ENCODE results near the gene THAP6.
A peak's percentile ranks its signal among the peaks of the same experiment; 100 is the strongest.
"Not testable (repeated sequence)": the region's sequence is repeated elsewhere in the genome, so short reads cannot be mapped to it uniquely, and the experiment has no call there.

Gene THAP6

DNA sequence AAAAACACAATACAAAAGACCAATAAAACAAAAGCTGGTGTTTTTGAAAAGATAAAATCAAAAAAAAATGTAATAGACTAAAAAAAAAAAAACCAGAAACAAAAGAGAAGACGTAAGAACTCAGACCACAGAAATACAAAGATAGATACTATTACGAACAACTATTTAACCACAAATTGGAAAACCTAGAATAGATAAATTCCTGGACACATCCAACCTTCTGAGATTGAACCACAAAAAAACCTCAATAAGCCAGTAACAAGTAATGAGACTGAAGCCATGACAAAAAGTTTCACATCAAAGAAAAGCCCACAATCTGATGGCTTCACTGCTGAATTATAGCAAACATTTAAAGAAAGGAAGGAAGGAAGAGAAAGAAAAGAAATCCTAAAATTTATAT lies 16.2 kb upstream of the THAP6 start:
- Histone ChIP-seq H3K27ac (no peak overlapping the region), H3K4me1 (peaks cover 0 to 17% (median 0%) of the 10 kb centered on the region in 4 donors), H3K36me3 (peaks cover 11 to 38% (median 14%) of the 10 kb centered on the region in 3 donors), H3K27me3 (no peaks in the 10 kb centered on the region), H3K9me3 (no peaks in the 10 kb centered on the region), H3K4me3 (no peak overlapping the region)
- DNase-seq: no peak
- TF ChIP-seq, protein P1, sequence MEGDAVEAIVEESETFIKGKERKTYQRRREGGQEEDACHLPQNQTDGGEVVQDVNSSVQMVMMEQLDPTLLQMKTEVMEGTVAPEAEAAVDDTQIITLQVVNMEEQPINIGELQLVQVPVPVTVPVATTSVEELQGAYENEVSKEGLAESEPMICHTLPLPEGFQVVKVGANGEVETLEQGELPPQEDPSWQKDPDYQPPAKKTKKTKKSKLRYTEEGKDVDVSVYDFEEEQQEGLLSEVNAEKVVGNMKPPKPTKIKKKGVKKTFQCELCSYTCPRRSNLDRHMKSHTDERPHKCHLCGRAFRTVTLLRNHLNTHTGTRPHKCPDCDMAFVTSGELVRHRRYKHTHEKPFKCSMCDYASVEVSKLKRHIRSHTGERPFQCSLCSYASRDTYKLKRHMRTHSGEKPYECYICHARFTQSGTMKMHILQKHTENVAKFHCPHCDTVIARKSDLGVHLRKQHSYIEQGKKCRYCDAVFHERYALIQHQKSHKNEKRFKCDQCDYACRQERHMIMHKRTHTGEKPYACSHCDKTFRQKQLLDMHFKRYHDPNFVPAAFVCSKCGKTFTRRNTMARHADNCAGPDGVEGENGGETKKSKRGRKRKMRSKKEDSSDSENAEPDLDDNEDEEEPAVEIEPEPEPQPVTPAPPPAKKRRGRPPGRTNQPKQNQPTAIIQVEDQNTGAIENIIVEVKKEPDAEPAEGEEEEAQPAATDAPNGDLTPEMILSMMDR (IDR thresholded peaks at IDR 0.05): no peak
- intact Hi-C loops (cut with DNase I; ENCODE audit: low total_unique reads): no loop called here

DNA sequence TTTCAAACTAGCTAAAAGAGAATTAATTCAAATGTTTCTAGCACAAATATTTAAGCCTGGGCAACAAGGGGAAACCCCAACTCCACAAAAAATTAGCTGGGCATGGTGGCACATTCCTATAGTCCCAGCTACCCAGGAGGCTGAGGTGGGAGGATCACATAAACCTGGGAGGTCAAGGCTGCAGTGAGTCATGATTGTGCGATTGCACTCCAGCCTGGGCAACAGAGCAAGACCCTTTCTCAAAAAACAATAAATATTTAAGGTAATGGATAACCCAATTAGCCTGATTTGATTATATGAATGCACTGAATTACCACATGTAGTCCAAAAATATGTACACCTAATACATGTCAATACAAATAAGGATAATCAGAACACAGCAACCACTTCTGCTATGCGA lies 14.4 kb upstream of the THAP6 start:
- intact Hi-C loops (cut with DNase I; ENCODE audit: low total_unique reads): loop anchor here (5.0 kb wide), 1 partner anchor 1112 kb away; no protein-coding TSS in a partner anchor

DNA sequence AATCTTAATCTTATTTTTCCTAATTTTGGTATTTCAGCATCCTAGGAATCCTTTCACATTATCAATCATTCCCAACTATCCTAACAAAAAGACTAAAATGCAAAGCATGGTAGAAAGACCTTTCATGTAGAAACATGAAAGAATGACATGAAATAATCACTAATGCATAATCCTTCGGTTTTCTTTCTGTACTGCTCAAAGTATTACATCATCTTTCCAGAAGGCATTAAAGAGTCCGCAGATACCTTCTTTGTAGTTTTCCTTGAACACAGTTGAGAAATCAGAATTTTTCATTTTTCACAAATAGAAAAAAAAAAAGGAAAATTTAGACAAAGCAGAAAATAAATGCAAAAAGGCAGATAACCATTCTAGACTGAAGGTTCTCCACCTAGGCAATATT lies 11.6 kb upstream of the THAP6 start:
- no peaks in the 10 kb centered on the region for H3K4me1 ChIP-seq
- H3K9me3 ChIP-seq: no peaks in the 10 kb centered on the region
- no peak overlapping the region for H3K27ac ChIP-seq
- intact Hi-C loops (cut with DNase I; ENCODE audit: low total_unique reads): loop anchor here (5.0 kb wide), 1 partner anchor 1110 kb away; no protein-coding TSS in a partner anchor
- H3K27me3 ChIP-seq: no peaks in the 10 kb centered on the region
- TF ChIP-seq, protein P1 (IDR thresholded peaks at IDR 0.05): no peak
- peaks cover 26 to 54% (median 30%) of the 10 kb centered on the region in 3 donors for H3K36me3 ChIP-seq
- no peak for DNase-seq
- H3K4me3 ChIP-seq: no peak overlapping the region

More for the DNA sequence above, 14.4 kb upstream of the THAP6 start:
- Histone ChIP-seq H3K4me3 (no peak overlapping the region), H3K27me3 (no peaks in the 10 kb centered on the region), H3K4me1 (peaks cover 0 to 7% (median 0%) of the 10 kb centered on the region in 4 donors), H3K9me3 (no peaks in the 10 kb centered on the region), H3K27ac (no peak overlapping the region), H3K36me3 (peaks cover 18 to 49% (median 27%) of the 10 kb centered on the region in 3 donors)
- DNase-seq: no peak
- TF ChIP-seq, protein P1 (IDR thresholded peaks at IDR 0.05): no peak

DNA sequence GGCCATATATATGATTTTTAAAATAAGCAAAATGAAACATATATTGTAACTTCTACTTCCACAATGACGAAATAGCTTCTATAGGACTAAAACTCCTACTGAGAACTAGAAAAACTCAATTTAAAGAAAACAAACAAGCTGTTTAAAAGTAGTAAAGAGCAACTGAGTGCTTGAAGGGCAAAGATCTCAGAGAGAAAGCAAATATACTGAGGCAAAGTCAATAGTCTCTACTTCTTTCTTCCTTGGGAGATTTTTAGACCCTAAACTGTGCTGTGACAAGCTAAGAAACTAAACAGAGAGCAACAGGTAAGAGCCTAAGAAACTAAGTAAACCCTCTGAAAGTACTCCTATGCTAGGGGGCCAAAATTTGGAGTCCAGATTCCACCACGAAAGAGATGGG lies 8.6 kb upstream of the THAP6 start:
- no peak overlapping the region for H3K27ac ChIP-seq
- H3K27me3 ChIP-seq: no peaks in the 10 kb centered on the region
- no peak overlapping the region for H3K4me3 ChIP-seq
- peaks cover 0 to 18% (median 0%) of the 10 kb centered on the region in 4 donors for H3K4me1 ChIP-seq
- TF ChIP-seq, protein P1 (IDR thresholded peaks at IDR 0.05): no peak
- H3K36me3 ChIP-seq: peaks cover 15 to 35% (median 19%) of the 10 kb centered on the region in 3 donors
- no peaks in the 10 kb centered on the region for H3K9me3 ChIP-seq
- intact Hi-C loops (cut with DNase I; ENCODE audit: low total_unique reads): no loop called here
- no peak for DNase-seq

DNA sequence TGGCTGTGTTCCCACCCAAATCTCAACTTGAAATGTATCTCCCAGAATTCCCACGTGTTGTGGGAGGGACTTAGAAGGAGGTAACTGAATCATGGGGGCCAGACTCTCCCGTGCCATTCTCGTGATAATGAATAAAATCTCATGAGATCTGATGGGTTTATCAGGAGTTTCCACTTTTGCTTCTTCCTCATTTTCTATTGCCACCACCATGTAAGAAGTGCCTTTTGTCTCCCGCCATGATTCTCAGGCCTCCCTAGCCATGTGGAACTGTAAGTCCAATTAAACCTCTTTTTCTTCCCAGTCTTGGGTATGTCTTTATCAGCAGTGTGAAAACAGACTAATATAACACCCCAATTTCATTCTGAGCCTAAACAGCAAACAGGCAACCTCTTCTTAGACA lies 4.7 kb upstream of the THAP6 start:
- peaks cover 0 to 45% (median 15%) of the 10 kb centered on the region in 4 donors for H3K4me1 ChIP-seq
- H3K4me3 ChIP-seq; DNase-seq; H3K27ac ChIP-seq; intact Hi-C loops (cut with DNase I; ENCODE audit: low total_unique reads); H3K9me3 ChIP-seq; H3K27me3 ChIP-seq; H3K36me3 ChIP-seq: not testable (repeated sequence)

DNA sequence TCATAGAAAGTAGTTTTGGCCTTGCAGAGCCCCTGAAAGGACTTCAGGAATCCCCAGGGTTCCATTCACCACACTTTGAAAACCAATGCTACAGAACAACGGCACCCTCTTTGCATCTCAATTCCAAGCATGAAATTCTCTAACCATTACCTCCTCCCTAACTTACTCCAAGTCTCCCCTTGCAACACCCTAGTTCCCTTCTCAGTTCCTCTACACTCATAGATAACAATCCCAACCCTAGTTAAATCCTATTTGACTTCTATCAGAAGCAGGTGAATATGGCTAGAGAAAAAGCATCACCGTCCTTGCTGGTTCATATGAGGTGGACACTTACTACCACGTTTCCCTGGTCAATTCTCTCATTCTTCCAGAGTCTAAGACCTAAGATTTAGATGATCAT lies 2.4 kb upstream of the THAP6 start:
- H3K4me3 ChIP-seq: peak overlapping the region in 1 of 2 donors; percentile 93
- intact Hi-C loops (cut with DNase I; ENCODE audit: low total_unique reads): no loop called here

More for the DNA sequence above, 2.4 kb upstream of the THAP6 start:
- Histone ChIP-seq H3K27ac (peak overlapping the region in 1 of 2 donors; percentile 91), H3K9me3 (no peaks in the 10 kb centered on the region), H3K36me3 (peaks cover 0 to 4% (median 4%) of the 10 kb centered on the region in 3 donors), H3K27me3 (no peaks in the 10 kb centered on the region), H3K4me1 (peaks cover 0 to 59% (median 27%) of the 10 kb centered on the region in 4 donors)
- TF ChIP-seq, protein P1 (IDR thresholded peaks at IDR 0.05): no peak
- DNase-seq: no peak
